Right lobe of liver (tissue), 4 donors: ENCODE measurements around the gene ADARB2.

Experiments used
- CTCF ChIP-seq, 4 donors: fragments of 200-600 bp in 3 of 4; fragments of 450-650 bp in 1 of 4; IDR thresholded peaks; one replicate each; pipeline versions ENCODE4 v1.5.1 to v1.8.0; 2016 to 2022; ENCODE audit warnings: antibody characterized with exemption in 4 of 4, mild to moderate bottlenecking in 2 of 4
- POLR2A ChIP-seq: fragments of 450-650 bp; IDR thresholded peaks from one replicate; pipeline ENCODE4 v1.6.1; 2017; ENCODE audit warnings: antibody characterized with exemption, mild to moderate bottlenecking
- donor health status: DM: no; HTN: no; CAD: no.
- donor health status: DM: no; HTN: no; CAD: no.
- donor health status: DM: no; HTN: yes; CAD: no.

- TF ChIP-seq POLR2A (no peak), CTCF (IDR thresholded peaks at IDR 0.05) (no peak)
Measured at GRCh38 chr10:1747590-1748157, 10.3 kb upstream of the ADARB2 start.
